Ramos (cell line): ENCODE results near the gene MDP1.

Experiments
- in situ Hi-C: fragments of 300-500 bp; cut with MboI; formaldehyde crosslinking; loops from one replicate; pipeline ENCODE4 v1.14.3; 2022; ENCODE audit warnings: low sequenced_read_pairs; ENCODE audit not compliant: unreplicated experiment

The MDP1 gene

GRCh38 chr14:24185026-24185425 is 30.8 kb downstream of the MDP1 start:
- in situ Hi-C loops = no loop called here

- in situ Hi-C loops = no loop called here
Measured at GRCh38 chr14:24184104-24184970, 31.5 kb downstream of the MDP1 start.

- in situ Hi-C loops = no loop called here
Measured at GRCh38 chr14:24183014-24183481, 32.8 kb downstream of the MDP1 start.

GRCh38 chr14:24182110-24182882 is 33.6 kb downstream of the MDP1 start:
- in situ Hi-C loops = no loop called here

GRCh38 chr14:24181371-24182077 is 34.3 kb downstream of the MDP1 start:
- in situ Hi-C loops = no loop called here

- in situ Hi-C loops = no loop called here
Measured at GRCh38 chr14:24179961-24180796, 35.7 kb downstream of the MDP1 start.

- in situ Hi-C loops = no loop called here
Measured at GRCh38 chr14:24179294-24179960, 36.4 kb downstream of the MDP1 start.

- in situ Hi-C loops = no loop called here
Measured at GRCh38 chr14:24178399-24179178, 37.3 kb downstream of the MDP1 start.

GRCh38 chr14:24177891-24178290 is 38.0 kb downstream of the MDP1 start:
- in situ Hi-C loops = no loop called here

GRCh38 chr14:24177041-24177825 is 38.6 kb downstream of the MDP1 start:
- in situ Hi-C loops = no loop called here

- in situ Hi-C loops = no loop called here
Measured at GRCh38 chr14:24176599-24176998, 39.3 kb downstream of the MDP1 start.

GRCh38 chr14:24172871-24173281 is 43.0 kb downstream of the MDP1 start:
- in situ Hi-C loops = loop anchor here (25.0 kb wide), 1 partner anchor 861 kb away; the partner anchor contains the start of genes BCL2L2, PABPN1 and PPP1R3E

GRCh38 chr14:24172261-24172860 is 43.5 kb downstream of the MDP1 start:
- in situ Hi-C loops = loop anchor here (25.0 kb wide), 1 partner anchor 860 kb away; the partner anchor contains the start of genes BCL2L2, PABPN1 and PPP1R3E

- in situ Hi-C loops = loop anchor here (25.0 kb wide), 1 partner anchor 859 kb away; the partner anchor contains the start of genes BCL2L2, PABPN1 and PPP1R3E
Measured at GRCh38 chr14:24171422-24172260, 44.2 kb downstream of the MDP1 start, which contains the start of gene REC8. Gene REC8, plus strand, starts transcription at chr14:24172080. Its CDS starts 473 bp downstream, at chr14:24172553.

- in situ Hi-C loops = loop anchor here (25.0 kb wide), 1 partner anchor 855 kb away; the partner anchor contains the start of genes BCL2L2, PABPN1 and PPP1R3E
Measured at GRCh38 chr14:24167469-24168114, 48.3 kb downstream of the MDP1 start.
